ENCODE measurements around the gene PPM1A. TPM values are rescaled to one million over a fixed set of nuclear protein-coding genes. Genes with fewer than 3 reads are reported as not detected.
"Not testable (repeated sequence)": the region's sequence is repeated elsewhere in the genome, so short reads cannot be mapped to it uniquely, and the experiment has no call there.

The PPM1A gene
- total RNA-seq, 2 experiments from 2014 or later, result 44.0 to 54.6 TPM

GRCh38 chr14:60300019-60300418 lies 51.0 kb downstream of the PPM1A start:
- no peak overlapping the region for H3K4me3 Mint-ChIP-seq
- no peaks in the 10 kb centered on the region for H3K27me3 Mint-ChIP-seq
- CTCF ChIA-PET, result interaction anchor here (1.4 to 1.5 kb wide), 2 partner anchors 28 to 32 kb away, joined by 3 to 4 read pairs; no protein-coding TSS in a partner anchor
- peaks cover 2% of the 10 kb centered on the region for H3K36me3 Mint-ChIP-seq
- DNase-seq (no peak), ATAC-seq (no peak)
- no peaks in the 10 kb centered on the region for H3K4me1 Mint-ChIP-seq
- H3K27ac Mint-ChIP-seq, result no peak overlapping the region
- H3K9me3 Mint-ChIP-seq (ENCODE audit: low read depth), result no peaks in the 10 kb centered on the region

GRCh38 chr14:60301685-60302084 lies 52.7 kb downstream of the PPM1A start:
- Mint-ChIP-seq H3K36me3 (peaks cover 2% of the 10 kb centered on the region), H3K4me3 (no peak overlapping the region), H3K27me3 (no peaks in the 10 kb centered on the region), H3K4me1 (no peaks in the 10 kb centered on the region), H3K9me3 (ENCODE audit: low read depth) (no peaks in the 10 kb centered on the region), H3K27ac (no peak overlapping the region)
- ATAC-seq (no peak), DNase-seq (no peak)
- CTCF ChIA-PET, result interaction anchor here (1.5 kb wide), 1 partner anchor 30 kb away, joined by 3 read pairs; no protein-coding TSS in a partner anchor

GRCh38 chr14:60302663-60303062 lies 53.6 kb downstream of the PPM1A start:
- no peaks in the 10 kb centered on the region for H3K27me3 Mint-ChIP-seq
- ATAC-seq (no peak), DNase-seq (no peak)
- no peaks in the 10 kb centered on the region for H3K36me3 Mint-ChIP-seq
- H3K4me1 Mint-ChIP-seq, result no peaks in the 10 kb centered on the region
- no peak overlapping the region for H3K27ac Mint-ChIP-seq
- H3K4me3 Mint-ChIP-seq, result no peak overlapping the region
- CTCF ChIA-PET, result no interaction called here
- H3K9me3 Mint-ChIP-seq (ENCODE audit: low read depth), result no peaks in the 10 kb centered on the region

GRCh38 chr14:60303745-60304144 lies 54.7 kb downstream of the PPM1A start:
- DNase-seq, result no peak
- H3K9me3 Mint-ChIP-seq (ENCODE audit: low read depth), result no peaks in the 10 kb centered on the region
- no peak for ATAC-seq
- no peaks in the 10 kb centered on the region for H3K4me1 Mint-ChIP-seq
- no peaks in the 10 kb centered on the region for H3K27me3 Mint-ChIP-seq
- CTCF ChIA-PET, result no interaction called here
- no peak overlapping the region for H3K27ac Mint-ChIP-seq
- no peak overlapping the region for H3K4me3 Mint-ChIP-seq
- H3K36me3 Mint-ChIP-seq, result no peaks in the 10 kb centered on the region

GRCh38 chr14:60304509-60304908 lies 55.5 kb downstream of the PPM1A start:
- no peak overlapping the region for H3K27ac Mint-ChIP-seq
- no peaks in the 10 kb centered on the region for H3K9me3 Mint-ChIP-seq (ENCODE audit: low read depth)
- no peaks in the 10 kb centered on the region for H3K27me3 Mint-ChIP-seq
- CTCF ChIA-PET, result no interaction called here
- DNase-seq, result no peak
- no peak overlapping the region for H3K4me3 Mint-ChIP-seq
- no peak for ATAC-seq
- H3K4me1 Mint-ChIP-seq, result no peaks in the 10 kb centered on the region
- no peaks in the 10 kb centered on the region for H3K36me3 Mint-ChIP-seq

- Mint-ChIP-seq H3K27me3 (peaks cover 2% of the 10 kb centered on the region), H3K27ac (no peak overlapping the region), H3K9me3 (ENCODE audit: low read depth) (no peaks in the 10 kb centered on the region), H3K36me3 (no peaks in the 10 kb centered on the region), H3K4me3 (no peak overlapping the region), H3K4me1 (no peaks in the 10 kb centered on the region)
- DNase-seq (no peak), ATAC-seq (no peak)
- CTCF ChIA-PET, result interaction anchor here (0.6 to 0.8 kb wide), 2 partner anchors 22 to 204 kb away, joined by 3 to 4 read pairs; no protein-coding TSS in a partner anchor
Observed at GRCh38 chr14:60309867-60310552, 61.0 kb downstream of the PPM1A start.

- Mint-ChIP-seq H3K9me3 (ENCODE audit: low read depth) (no peaks in the 10 kb centered on the region), H3K27ac (no peak overlapping the region), H3K36me3 (no peaks in the 10 kb centered on the region), H3K27me3 (peaks cover 2% of the 10 kb centered on the region), H3K4me1 (no peaks in the 10 kb centered on the region), H3K4me3 (no peak overlapping the region)
- CTCF ChIA-PET, result no interaction called here
- DNase-seq (no peak), ATAC-seq (no peak)
Observed at GRCh38 chr14:60311417-60311816, 62.4 kb downstream of the PPM1A start.

- Mint-ChIP-seq H3K9me3 (ENCODE audit: low read depth) (no peaks in the 10 kb centered on the region), H3K4me1 (no peaks in the 10 kb centered on the region), H3K4me3 (no peak overlapping the region), H3K27ac (no peak overlapping the region), H3K36me3 (no peaks in the 10 kb centered on the region), H3K27me3 (peaks cover 8% of the 10 kb centered on the region)
- no peak for DNase-seq
- CTCF ChIA-PET, result no interaction called here
- no peak for ATAC-seq
Observed at GRCh38 chr14:60313093-60313492, 64.1 kb downstream of the PPM1A start.

GRCh38 chr14:60315196-60315990 lies 66.4 kb downstream of the PPM1A start:
- Mint-ChIP-seq H3K27ac (no peak overlapping the region), H3K9me3 (ENCODE audit: low read depth) (no peaks in the 10 kb centered on the region), H3K4me3 (no peak overlapping the region), H3K36me3 (no peaks in the 10 kb centered on the region), H3K4me1 (no peaks in the 10 kb centered on the region), H3K27me3 (peaks cover 16% of the 10 kb centered on the region)
- CTCF ChIA-PET, result no interaction called here
- no peak for ATAC-seq
- no peak for DNase-seq

- DNase-seq (no peak), ATAC-seq (no peak)
- Mint-ChIP-seq H3K4me1 (no peaks in the 10 kb centered on the region), H3K27me3 (peaks cover 16% of the 10 kb centered on the region), H3K27ac (no peak overlapping the region), H3K9me3 (ENCODE audit: low read depth) (no peaks in the 10 kb centered on the region), H3K4me3 (no peak overlapping the region), H3K36me3 (no peaks in the 10 kb centered on the region)
- CTCF ChIA-PET, result no interaction called here
Observed at GRCh38 chr14:60317609-60318008, 68.6 kb downstream of the PPM1A start.

- not testable (repeated sequence) for H3K36me3 Mint-ChIP-seq
- H3K27me3 Mint-ChIP-seq, result peaks cover 32% of the 10 kb centered on the region
- CTCF ChIA-PET, result interaction anchor here (2.4 kb wide), 1 partner anchor 11 kb away, joined by 11 read pairs; no protein-coding TSS in a partner anchor
Observed at GRCh38 chr14:60320860-60321259, 71.8 kb downstream of the PPM1A start.

GRCh38 chr14:60323199-60323896 lies 74.3 kb downstream of the PPM1A start:
- DNase-seq (no peak), ATAC-seq (no peak)
- Mint-ChIP-seq H3K9me3 (ENCODE audit: low read depth) (no peaks in the 10 kb centered on the region), H3K36me3 (no peaks in the 10 kb centered on the region), H3K4me1 (peaks cover 10% of the 10 kb centered on the region), H3K4me3 (no peak overlapping the region), H3K27ac (no peak overlapping the region), H3K27me3 (peaks cover 40% of the 10 kb centered on the region)
- CTCF ChIA-PET, result interaction anchor here (1.4 to 1.5 kb wide), 2 partner anchors 9 to 26 kb away, joined by 3 to 5 read pairs; no protein-coding TSS in a partner anchor

More at GRCh38 chr14:60320860-60321259, 71.8 kb downstream of the PPM1A start:
- ATAC-seq; H3K27ac Mint-ChIP-seq; H3K4me3 Mint-ChIP-seq; H3K4me1 Mint-ChIP-seq; H3K9me3 Mint-ChIP-seq (ENCODE audit: low read depth); DNase-seq: not testable (repeated sequence)

GRCh38 chr14:60324837-60325236 lies 75.8 kb downstream of the PPM1A start:
- peaks cover 14% of the 10 kb centered on the region for H3K4me1 Mint-ChIP-seq
- H3K27me3 Mint-ChIP-seq, result peaks cover 33% of the 10 kb centered on the region
- H3K36me3 Mint-ChIP-seq, result peaks cover 1% of the 10 kb centered on the region
- H3K9me3 Mint-ChIP-seq (ENCODE audit: low read depth), result no peaks in the 10 kb centered on the region
- ATAC-seq (no peak), DNase-seq (no peak)
- H3K4me3 Mint-ChIP-seq, result no peak overlapping the region
- CTCF ChIA-PET, result no interaction called here
- H3K27ac Mint-ChIP-seq, result no peak overlapping the region
